NCI-H1930 (cell line): Measurements from ENCODE around the gene CXCR1.
"Not testable (repeated sequence)": the region's sequence is repeated elsewhere in the genome, so short reads cannot be mapped to it uniquely, and the experiment has no call there.

ENCODE experiments used
- DNase-seq, 2 experiments: peaks; one replicate each; lab custom pipeline; 2025; lab: John Stamatoyannopoulos, UW

Gene CXCR1

GRCh38 chr2:218161644-218162043, 5.1 kb downstream of the CXCR1 start:
- no peak for DNase-seq

GRCh38 chr2:218155953-218156479, 10.7 kb downstream of the CXCR1 start:
- DNase-seq: no peak

GRCh38 chr2:218152777-218153176, 14.0 kb downstream of the CXCR1 start:
- DNase-seq: no peak

GRCh38 chr2:218152172-218152571, 14.6 kb downstream of the CXCR1 start:
- no peak for DNase-seq

GRCh38 chr2:218149848-218150440, 16.8 kb downstream of the CXCR1 start:
- DNase-seq: no peak

GRCh38 chr2:218149098-218149497, 17.7 kb downstream of the CXCR1 start:
- no peak for DNase-seq

GRCh38 chr2:218146056-218146455, 20.7 kb downstream of the CXCR1 start:
- DNase-seq: no peak

GRCh38 chr2:218145124-218145523, 21.6 kb downstream of the CXCR1 start:
- DNase-seq: no peak

- DNase-seq: no peak
Observed at GRCh38 chr2:218138047-218138446, 28.7 kb downstream of the CXCR1 start.

GRCh38 chr2:218137514-218137913, 29.2 kb downstream of the CXCR1 start:
- no peak for DNase-seq

- no peak for DNase-seq
Observed at GRCh38 chr2:218130822-218131221, 35.9 kb downstream of the CXCR1 start.

GRCh38 chr2:218130377-218130776, 36.4 kb downstream of the CXCR1 start:
- no peak for DNase-seq

GRCh38 chr2:218129458-218130135, 37.2 kb downstream of the CXCR1 start:
- no peak for DNase-seq

- DNase-seq: no peak
Observed at GRCh38 chr2:218128781-218129457, 37.8 kb downstream of the CXCR1 start.

GRCh38 chr2:218127929-218128455, 38.8 kb downstream of the CXCR1 start:
- no peak for DNase-seq

- no peak for DNase-seq
Observed at GRCh38 chr2:218125626-218126080, 41.1 kb downstream of the CXCR1 start, which contains the start of gene CXCR2. Gene CXCR2 (plus strand): TSS chr2:218126028. CDS start chr2:218134802, 8,774 bp downstream.

- no peak for DNase-seq
Observed at GRCh38 chr2:218125095-218125494, 41.7 kb downstream of the CXCR1 start.

GRCh38 chr2:218123986-218124385, 42.8 kb downstream of the CXCR1 start:
- DNase-seq: no peak

- DNase-seq: not testable (repeated sequence)
Observed at GRCh38 chr2:218122286-218122685, 44.5 kb downstream of the CXCR1 start.

GRCh38 chr2:218121789-218122188, 45.0 kb downstream of the CXCR1 start:
- DNase-seq: not testable (repeated sequence)
